ENCODE results near the gene FNDC3B. TPM values are rescaled to one million over a fixed set of nuclear protein-coding genes. Genes with fewer than 3 reads are reported as not detected.
"Not testable (repeated sequence)": the region's sequence is repeated elsewhere in the genome, so short reads cannot be mapped to it uniquely, and the experiment has no call there.

FNDC3B gene
- total and polyA plus RNA-seq, 2 donors (not counting 1 experiment from before 2014, with no cell fraction given): 1.2 to 9.2 TPM

DNA sequence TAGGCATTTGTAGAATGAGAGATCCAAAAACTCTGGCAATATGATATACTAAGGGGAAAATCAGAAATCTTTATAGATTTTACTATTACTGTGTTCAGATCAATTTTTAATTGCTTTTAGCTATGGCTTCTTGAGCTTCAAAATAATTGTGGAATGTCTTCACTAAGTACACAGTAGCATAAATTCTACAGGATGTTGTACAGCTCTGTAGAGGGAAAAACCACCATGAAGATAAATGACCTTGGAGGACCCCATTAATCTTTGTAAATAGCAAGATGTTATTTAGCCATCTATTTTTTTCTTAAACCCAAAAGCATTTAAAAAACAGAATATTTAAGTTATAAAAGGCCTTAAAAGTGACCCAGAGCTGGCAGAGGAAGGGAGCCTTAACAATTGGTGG is 43.9 kb upstream of the FNDC3B start:
- no peaks in the 10 kb centered on the region for H4K20me1 ChIP-seq (ENCODE audit: control insufficient read depth, insufficient read depth, low read length, poor library complexity, severe bottlenecking)
- DNase-seq (no peak), ATAC-seq (ENCODE audit: low read depth) (no peak)
- Mint-ChIP-seq H3K9me3 (ENCODE audit: insufficient read depth) (peaks cover 4% of the 10 kb centered on the region), H3K27me3 (peaks cover 11% of the 10 kb centered on the region), H3K27ac (no peak overlapping the region), H3K4me1 (no peaks in the 10 kb centered on the region), H3K4me3 (no peak overlapping the region)
- no peak overlapping the region for H3K27ac ChIP-seq (ENCODE audit: low read length in 2 of 2)
- no peak overlapping the region for H3K4me3 ChIP-seq (ENCODE audit: control extremely low read depth in 1 of 5, extremely low read depth in 1 of 5, insufficient read depth in 1 of 5, low read depth in 2 of 5, low read length in 4 of 5)
- TF ChIP-seq EZH2 (IDR thresholded peaks at IDR 0.05; ENCODE audit: borderline replicate concordance, insufficient read depth, low read depth, low read length, poor library complexity, severe bottlenecking): no peak
- TF ChIP-seq, protein P1, sequence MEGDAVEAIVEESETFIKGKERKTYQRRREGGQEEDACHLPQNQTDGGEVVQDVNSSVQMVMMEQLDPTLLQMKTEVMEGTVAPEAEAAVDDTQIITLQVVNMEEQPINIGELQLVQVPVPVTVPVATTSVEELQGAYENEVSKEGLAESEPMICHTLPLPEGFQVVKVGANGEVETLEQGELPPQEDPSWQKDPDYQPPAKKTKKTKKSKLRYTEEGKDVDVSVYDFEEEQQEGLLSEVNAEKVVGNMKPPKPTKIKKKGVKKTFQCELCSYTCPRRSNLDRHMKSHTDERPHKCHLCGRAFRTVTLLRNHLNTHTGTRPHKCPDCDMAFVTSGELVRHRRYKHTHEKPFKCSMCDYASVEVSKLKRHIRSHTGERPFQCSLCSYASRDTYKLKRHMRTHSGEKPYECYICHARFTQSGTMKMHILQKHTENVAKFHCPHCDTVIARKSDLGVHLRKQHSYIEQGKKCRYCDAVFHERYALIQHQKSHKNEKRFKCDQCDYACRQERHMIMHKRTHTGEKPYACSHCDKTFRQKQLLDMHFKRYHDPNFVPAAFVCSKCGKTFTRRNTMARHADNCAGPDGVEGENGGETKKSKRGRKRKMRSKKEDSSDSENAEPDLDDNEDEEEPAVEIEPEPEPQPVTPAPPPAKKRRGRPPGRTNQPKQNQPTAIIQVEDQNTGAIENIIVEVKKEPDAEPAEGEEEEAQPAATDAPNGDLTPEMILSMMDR (IDR thresholded peaks at IDR 0.05): no peak
- peaks cover 0 to 8% (median 0%) of the 10 kb centered on the region in 3 donors for H3K9me3 ChIP-seq (ENCODE audit: control extremely low read depth in 1 of 3, control insufficient read depth in 2 of 3, insufficient read depth in 1 of 3, low read length in 2 of 3)
- no peaks in the 10 kb centered on the region for H3K79me2 ChIP-seq (ENCODE audit: control insufficient read depth, insufficient read depth, low read length)
- ChIA-PET POLR2A (no interaction called here), CTCF (no interaction called here)
- no peak overlapping the region for H2AFZ ChIP-seq (ENCODE audit: insufficient read depth, low read depth, low read length, poor library complexity, severe bottlenecking)
- no peaks in the 10 kb centered on the region for H3K36me3 ChIP-seq (replicated peaks in 1 of 2; ENCODE audit: control extremely low read depth in 1 of 2, control insufficient read depth in 1 of 2, extremely low read depth in 1 of 2, insufficient read depth in 2 of 2, low read length in 1 of 2)
- H3K27me3 ChIP-seq (replicated peaks in 1 of 4; ENCODE audit: control extremely low read depth in 1 of 4, control insufficient read depth in 3 of 4, insufficient read depth in 4 of 4, low read length in 3 of 4): no peaks in the 10 kb centered on the region
- intact Hi-C loops (cut with micrococcal nuclease): no loop called here
- no peak overlapping the region for H3K4me2 ChIP-seq (replicated peaks; ENCODE audit: low read depth, low read length, poor library complexity, severe bottlenecking)
- no peaks in the 10 kb centered on the region for H3K4me1 ChIP-seq (ENCODE audit: control insufficient read depth in 2 of 2, insufficient read depth in 2 of 2, low read length in 2 of 2)
- no peak overlapping the region for H3K9ac ChIP-seq (ENCODE audit: low read length)

DNA sequence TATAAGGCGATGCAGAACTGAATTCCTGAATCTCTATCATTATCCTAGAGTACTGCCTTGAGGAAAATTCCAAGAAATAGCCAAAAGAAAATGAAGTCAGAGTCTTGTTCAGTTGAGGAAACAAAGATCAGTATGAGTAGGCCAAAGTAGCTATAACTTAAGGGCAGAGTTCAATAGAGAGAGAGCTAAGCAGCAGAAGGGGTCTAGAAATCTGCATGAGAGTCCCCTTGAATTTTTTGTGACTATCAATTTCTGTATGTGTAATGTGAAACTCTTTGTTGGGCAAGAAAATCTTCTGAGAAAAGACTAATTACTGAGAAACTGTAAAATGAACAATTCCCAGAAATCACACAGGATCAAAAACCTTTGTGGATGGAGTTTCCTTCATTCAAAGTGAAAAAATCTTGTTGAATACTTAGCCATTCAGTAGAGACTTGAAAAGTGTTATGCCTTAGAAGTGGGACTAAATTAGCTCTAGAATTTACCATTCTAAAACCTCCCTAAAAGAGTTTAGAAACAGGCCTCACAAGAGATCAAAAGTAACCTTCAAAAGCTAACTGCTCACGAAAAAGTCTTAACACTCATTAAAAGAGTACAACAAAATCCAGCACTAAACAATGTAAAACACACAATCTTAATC is 43.1 kb upstream of the FNDC3B start:
- peaks cover 4% of the 10 kb centered on the region for H3K9me3 Mint-ChIP-seq (ENCODE audit: insufficient read depth)
- no peak for TF ChIP-seq EZH2 (IDR thresholded peaks at IDR 0.05; ENCODE audit: borderline replicate concordance, insufficient read depth, low read depth, low read length, poor library complexity, severe bottlenecking)
- TF ChIP-seq, protein P1 (IDR thresholded peaks at IDR 0.05): no peak
- H3K4me2 ChIP-seq (replicated peaks; ENCODE audit: low read depth, low read length, poor library complexity, severe bottlenecking): no peak overlapping the region
- no peaks in the 10 kb centered on the region for H4K20me1 ChIP-seq (ENCODE audit: control insufficient read depth, insufficient read depth, low read length, poor library complexity, severe bottlenecking)
- no peak overlapping the region for H3K4me3 ChIP-seq (ENCODE audit: control extremely low read depth in 1 of 5, extremely low read depth in 1 of 5, insufficient read depth in 1 of 5, low read depth in 2 of 5, low read length in 4 of 5)
- no peak overlapping the region for H3K27ac ChIP-seq (ENCODE audit: low read length in 2 of 2)
- intact Hi-C loops (cut with micrococcal nuclease): no loop called here
- no peaks in the 10 kb centered on the region for H3K79me2 ChIP-seq (ENCODE audit: control insufficient read depth, insufficient read depth, low read length)
- DNase-seq (no peak), ATAC-seq (ENCODE audit: low read depth) (no peak)
- H3K27me3 Mint-ChIP-seq: peaks cover 14% of the 10 kb centered on the region
- H3K36me3 ChIP-seq (replicated peaks in 1 of 2; ENCODE audit: control extremely low read depth in 1 of 2, control insufficient read depth in 1 of 2, extremely low read depth in 1 of 2, insufficient read depth in 2 of 2, low read length in 1 of 2): no peaks in the 10 kb centered on the region
- H3K4me3 Mint-ChIP-seq: no peak overlapping the region
- H3K9ac ChIP-seq (ENCODE audit: low read length): no peak overlapping the region
- H2AFZ ChIP-seq (ENCODE audit: insufficient read depth, low read depth, low read length, poor library complexity, severe bottlenecking): no peak overlapping the region
- H3K4me1 ChIP-seq (ENCODE audit: control insufficient read depth in 2 of 2, insufficient read depth in 2 of 2, low read length in 2 of 2): no peaks in the 10 kb centered on the region
- H3K27me3 ChIP-seq (replicated peaks in 1 of 4; ENCODE audit: control extremely low read depth in 1 of 4, control insufficient read depth in 3 of 4, insufficient read depth in 4 of 4, low read length in 3 of 4): no peaks in the 10 kb centered on the region
- POLR2A ChIA-PET: no interaction called here
- H3K27ac Mint-ChIP-seq: no peak overlapping the region
- 100% methylated on average over 1 of the region's 2 CpGs for WGBS (ENCODE audit: insufficient coverage)
- H3K4me1 Mint-ChIP-seq: no peaks in the 10 kb centered on the region
- H3K9me3 ChIP-seq (ENCODE audit: control extremely low read depth in 1 of 3, control insufficient read depth in 2 of 3, insufficient read depth in 1 of 3, low read length in 2 of 3): peaks cover 0 to 8% (median 0%) of the 10 kb centered on the region in 3 donors
- CTCF ChIA-PET: no interaction called here

DNA sequence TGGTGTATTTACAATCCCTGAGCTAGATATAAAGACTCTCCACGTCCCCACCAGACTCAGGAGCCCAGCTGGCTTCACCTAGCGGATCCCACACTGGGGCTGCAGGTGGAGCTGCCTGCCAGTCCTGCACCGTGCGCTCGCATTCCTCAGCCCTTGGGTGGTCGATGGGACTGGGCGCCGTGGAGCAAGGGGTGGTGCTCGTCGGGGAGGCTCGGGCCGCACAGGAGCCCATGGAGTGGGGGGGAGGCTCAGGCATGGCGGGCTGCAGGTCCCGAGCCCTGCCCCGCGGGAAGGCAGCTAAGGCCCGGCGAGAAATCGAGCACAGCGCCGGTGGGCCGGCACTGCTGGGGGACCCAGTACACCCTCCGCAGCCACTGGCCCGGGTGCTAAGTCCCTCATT is 40.6 kb upstream of the FNDC3B start:
- H3K4me1 Mint-ChIP-seq; CTCF ChIA-PET; H3K27ac Mint-ChIP-seq; H3K9ac ChIP-seq (ENCODE audit: low read length); ATAC-seq (ENCODE audit: low read depth); H2AFZ ChIP-seq (ENCODE audit: insufficient read depth, low read depth, low read length, poor library complexity, severe bottlenecking); H4K20me1 ChIP-seq (ENCODE audit: control insufficient read depth, insufficient read depth, low read length, poor library complexity, severe bottlenecking); H3K4me3 ChIP-seq (ENCODE audit: control extremely low read depth in 1 of 5, extremely low read depth in 1 of 5, insufficient read depth in 1 of 5, low read depth in 2 of 5, low read length in 4 of 5); intact Hi-C loops (cut with micrococcal nuclease); H3K9me3 ChIP-seq (ENCODE audit: control extremely low read depth in 1 of 3, control insufficient read depth in 2 of 3, insufficient read depth in 1 of 3, low read length in 2 of 3); H3K27me3 ChIP-seq (replicated peaks in 1 of 4; ENCODE audit: control extremely low read depth in 1 of 4, control insufficient read depth in 3 of 4, insufficient read depth in 4 of 4, low read length in 3 of 4); H3K27me3 Mint-ChIP-seq; DNase-seq; H3K4me2 ChIP-seq (replicated peaks; ENCODE audit: low read depth, low read length, poor library complexity, severe bottlenecking); H3K9me3 Mint-ChIP-seq (ENCODE audit: insufficient read depth); H3K79me2 ChIP-seq (ENCODE audit: control insufficient read depth, insufficient read depth, low read length); H3K4me1 ChIP-seq (ENCODE audit: control insufficient read depth in 2 of 2, insufficient read depth in 2 of 2, low read length in 2 of 2); POLR2A ChIA-PET; H3K36me3 ChIP-seq (replicated peaks in 1 of 2; ENCODE audit: control extremely low read depth in 1 of 2, control insufficient read depth in 1 of 2, extremely low read depth in 1 of 2, insufficient read depth in 2 of 2, low read length in 1 of 2); H3K4me3 Mint-ChIP-seq; H3K27ac ChIP-seq (ENCODE audit: low read length in 2 of 2): not testable (repeated sequence)
- no CpG with 5 or more reads among the region's 24 CpGs for WGBS (ENCODE audit: insufficient coverage)

Measured in B cell (primary cell).